Vagina (tissue), 2 donors: Measurements from ENCODE around the gene SP8.

Experiments
- POLR2A ChIP-seq, 2 donors: fragments of 450-650 bp; IDR thresholded peaks; one replicate each; pipeline ENCODE4 v1.6.1; 2017; ENCODE audit warnings: antibody characterized with exemption in 2 of 2, mild to moderate bottlenecking in 2 of 2, moderate library complexity in 2 of 2
- POLR2AphosphoS5 ChIP-seq, 2 donors: sonication (generic); formaldehyde crosslinking; IDR thresholded peaks; one replicate each; pipeline ENCODE4 v1.9.0; 2017; ENCODE audit warnings: antibody characterized with exemption in 2 of 2, mild to moderate bottlenecking in 2 of 2, low read depth in 1 of 2; ENCODE audit not compliant: insufficient read depth in 1 of 2
- TF ChIP-seq, protein P1 (sequence below), 3 experiments: fragments of 450-650 bp in 2 of 3; fragments of 200-600 bp in 1 of 3; sonication (generic) in 1 of 3; IDR thresholded peaks; one replicate each; pipeline ENCODE4 v1.5.1; 2017 to 2019; ENCODE audit warnings: antibody characterized with exemption in 3 of 3, mild to moderate bottlenecking in 2 of 3, moderate library complexity in 2 of 3

DNA sequence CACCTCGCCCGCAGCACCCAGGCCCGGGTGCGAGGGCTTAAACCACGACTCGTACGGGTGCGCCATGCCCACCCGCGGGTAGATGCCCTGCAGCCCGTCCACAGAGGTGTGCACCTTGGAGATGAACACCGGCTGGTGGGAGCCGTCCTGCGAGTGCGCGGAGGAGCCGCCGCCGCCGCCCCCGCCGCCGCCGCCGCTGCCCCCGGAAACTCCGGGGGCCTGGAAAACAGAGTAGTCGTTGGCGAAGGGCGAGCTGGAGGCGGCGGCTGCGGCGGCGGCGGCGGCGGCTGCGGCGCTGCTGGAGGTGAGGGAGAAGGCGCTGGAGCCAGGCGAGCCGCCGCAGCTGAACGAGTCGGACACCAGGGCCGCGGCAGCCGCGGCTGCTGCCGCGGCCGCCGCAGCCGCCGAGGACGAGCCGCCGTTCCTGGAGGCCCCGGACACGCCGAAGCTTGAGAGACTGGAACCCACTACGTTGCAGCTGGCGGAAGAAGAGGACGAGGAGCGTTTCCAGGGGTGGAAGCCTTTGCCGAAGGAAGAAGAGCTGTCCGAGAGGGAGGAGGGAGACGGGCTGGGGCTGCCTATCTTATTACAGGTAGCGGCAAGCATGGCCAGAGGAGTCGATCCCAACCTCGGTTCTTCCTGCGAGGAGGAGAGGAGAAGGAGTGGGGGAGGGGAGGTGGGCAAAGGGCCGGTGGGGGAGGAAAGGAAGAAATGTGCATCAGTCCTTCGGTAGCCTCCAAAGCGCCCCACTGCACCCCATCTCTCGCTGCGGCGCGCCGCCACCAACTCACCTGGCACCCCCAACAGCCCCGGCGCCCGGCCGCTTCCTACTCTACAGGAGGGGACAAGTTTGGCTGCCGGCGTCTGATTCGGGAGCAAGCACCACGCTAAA lies 1.3 kb downstream of the SP8 start:
- TF ChIP-seq POLR2A (IDR thresholded peaks at IDR 0.05) = no peak
- TF ChIP-seq, protein P1, sequence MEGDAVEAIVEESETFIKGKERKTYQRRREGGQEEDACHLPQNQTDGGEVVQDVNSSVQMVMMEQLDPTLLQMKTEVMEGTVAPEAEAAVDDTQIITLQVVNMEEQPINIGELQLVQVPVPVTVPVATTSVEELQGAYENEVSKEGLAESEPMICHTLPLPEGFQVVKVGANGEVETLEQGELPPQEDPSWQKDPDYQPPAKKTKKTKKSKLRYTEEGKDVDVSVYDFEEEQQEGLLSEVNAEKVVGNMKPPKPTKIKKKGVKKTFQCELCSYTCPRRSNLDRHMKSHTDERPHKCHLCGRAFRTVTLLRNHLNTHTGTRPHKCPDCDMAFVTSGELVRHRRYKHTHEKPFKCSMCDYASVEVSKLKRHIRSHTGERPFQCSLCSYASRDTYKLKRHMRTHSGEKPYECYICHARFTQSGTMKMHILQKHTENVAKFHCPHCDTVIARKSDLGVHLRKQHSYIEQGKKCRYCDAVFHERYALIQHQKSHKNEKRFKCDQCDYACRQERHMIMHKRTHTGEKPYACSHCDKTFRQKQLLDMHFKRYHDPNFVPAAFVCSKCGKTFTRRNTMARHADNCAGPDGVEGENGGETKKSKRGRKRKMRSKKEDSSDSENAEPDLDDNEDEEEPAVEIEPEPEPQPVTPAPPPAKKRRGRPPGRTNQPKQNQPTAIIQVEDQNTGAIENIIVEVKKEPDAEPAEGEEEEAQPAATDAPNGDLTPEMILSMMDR (IDR thresholded peaks at IDR 0.05) = no peak
- TF ChIP-seq POLR2AphosphoS5 (IDR thresholded peaks at IDR 0.05; ENCODE audit: insufficient read depth in 1 of 2, low read depth in 1 of 2) = no peak
